HepG2 (cell line): ENCODE data around the gene CLIC5. TPM values are rescaled to one million over a fixed set of nuclear protein-coding genes. Genes with fewer than 3 reads are reported as not detected.

Experiments
- ATAC-seq: fragments of 200-7000 bp; cut with Tn5 transposase; 3 replicates; pipeline ENCODE4 v1.9.1; 2020; ENCODE audit warnings: mild to moderate bottlenecking, moderate library complexity
- BruUV-seq: library from RNA; stranded (reverse); fragments of 400-500 nt; replicated peaks from 2 replicates; lab custom pipeline; 2021; lab: Mats Ljungman, UMichigan
- CTCF ChIA-PET: fragments of 300-600 bp; formaldehyde crosslinking; extraction: SDS; loops from one replicate; lab custom pipeline; 2021; ENCODE audit warnings: low total read pairs, inconsistent platforms, low intra/inter-chr PET ratio; lab: Yijun Ruan, JAX
- POLR2A ChIA-PET: fragments of 350-600 bp; sonication (Branson Sonifier 250); formaldehyde crosslinking; loops from one replicate; lab custom pipeline; 2020; ENCODE audit warnings: antibody characterized with exemption, inconsistent platforms; lab: Yijun Ruan, JAX
- DNase-seq: peaks from one replicate; pipeline ENCODE4 v3.0.0-alpha.2; 2015; ENCODE audit warnings: low spot score
- FAIRE-seq: peaks from 3 replicates; lab custom pipeline; 2011; peaks lifted over from hg19 to GRCh38; lab: Jason Lieb, UNC
- H2AFZ ChIP-seq: one replicate; pipeline ENCODE4 v1.6.1; 2011; ENCODE audit warnings: low read length, inconsistent platforms
- H3K27ac ChIP-seq: fragments of 300-600 bp; 3 replicates; pipeline ENCODE4 v1.8.0; 2011; ENCODE audit warnings: mixed run types, mild to moderate bottlenecking, mixed read lengths, low read length, inconsistent platforms; ENCODE audit not compliant: insufficient read depth; ENCODE audit errors: extremely low read length
- H3K27me3 ChIP-seq, 2 experiments: fragments of 200-600 bp in 1 of 2; 2 replicates in 1 of 2; 3 replicates in 1 of 2; pipeline versions ENCODE4 v1.6.0 to v1.8.0; 2011; ENCODE audit warnings: low read length in 2 of 2, mild to moderate bottlenecking in 2 of 2, moderate library complexity in 2 of 2, inconsistent platforms in 1 of 2; ENCODE audit not compliant: insufficient read depth in 2 of 2, control insufficient read depth in 1 of 2
- H3K36me3 ChIP-seq, 2 experiments: fragments of 200-600 bp in 1 of 2; replicated peaks in 1 of 2; 2 replicates in 1 of 2; 3 replicates in 1 of 2; pipeline versions ENCODE4 v1.5.1 to v1.8.0; 2011; ENCODE audit warnings: low read length in 2 of 2, inconsistent platforms in 1 of 2; ENCODE audit not compliant: insufficient read depth in 2 of 2, control insufficient read depth in 1 of 2
- H3K4me1 ChIP-seq: 2 replicates; pipeline ENCODE4 v1.5.1; 2012; ENCODE audit warnings: low read length, inconsistent platforms; ENCODE audit not compliant: insufficient read depth
- H3K4me2 ChIP-seq: 2 replicates; pipeline ENCODE4 v1.6.0; 2011; ENCODE audit warnings: low read depth, low read length, inconsistent platforms
- H3K4me3 ChIP-seq, 3 experiments: fragments of 200-600 bp in 1 of 3; sonication (generic), shearing (Covaris generic) in 1 of 3; replicated peaks in 1 of 3; 2 replicates each; pipeline ENCODE4 v1.5.1; 2011 to 2016; ENCODE audit warnings: low read length in 3 of 3, inconsistent platforms in 2 of 3, low read depth in 2 of 3, mild to moderate bottlenecking in 2 of 3, control low read depth in 1 of 3, mixed read lengths in 1 of 3; ENCODE audit not compliant: insufficient read depth in 1 of 3
- H3K79me2 ChIP-seq: one replicate; pipeline ENCODE4 v1.6.1; 2011; ENCODE audit warnings: low read length, inconsistent platforms; ENCODE audit not compliant: insufficient read depth
- H3K9ac ChIP-seq: 2 replicates; pipeline ENCODE4 v1.6.0; 2011; ENCODE audit warnings: mild to moderate bottlenecking, low read depth, low read length, inconsistent platforms; ENCODE audit not compliant: insufficient read depth
- H3K9me3 ChIP-seq: 2 replicates; pipeline ENCODE4 v1.5.1; 2012; ENCODE audit warnings: mild to moderate bottlenecking, low read length
- H4K20me1 ChIP-seq: 2 replicates; pipeline ENCODE4 v1.6.0; 2011; ENCODE audit warnings: inconsistent platforms, mild to moderate bottlenecking, low read length, moderate library complexity; ENCODE audit not compliant: insufficient read depth
- AHR ChIP-seq: IDR thresholded peaks from 2 replicates; pipeline ENCODE4 v1.6.1; 2018; ENCODE audit warnings: missing genetic modification reagents, missing compliant biosample characterization
- MLLT10 ChIP-seq: sonication (generic); formaldehyde crosslinking; IDR thresholded peaks from 2 replicates; pipeline ENCODE4 v1.4.0; 2020; ENCODE audit warnings: missing genetic modification reagents
- NFKB2 ChIP-seq: sonication (generic); formaldehyde crosslinking; IDR thresholded peaks from 2 replicates; pipeline ENCODE4 v1.4.0; 2020; ENCODE audit warnings: missing genetic modification reagents, borderline replicate concordance
- RNF2 ChIP-seq: fragments of 450-650 bp; conservative IDR thresholded peaks from 2 replicates; pipeline ENCODE4 v1.6.1; 2016; ENCODE audit warnings: low read depth
- SPEN ChIP-seq: sonication (generic); formaldehyde crosslinking; IDR thresholded peaks from 2 replicates; pipeline ENCODE4 v1.5.1; 2020; ENCODE audit warnings: low read depth, mild to moderate bottlenecking, missing genetic modification reagents
- TBX3 ChIP-seq: fragments of 450-650 bp; IDR thresholded peaks from 2 replicates; pipeline ENCODE4 v1.6.1; 2017; ENCODE audit warnings: antibody characterized with exemption, mild to moderate bottlenecking, inconsistent platforms, borderline replicate concordance
- ZBTB44 ChIP-seq: sonication (generic); formaldehyde crosslinking; IDR thresholded peaks from 2 replicates; pipeline ENCODE4 v1.4.0; 2020; ENCODE audit warnings: missing genetic modification reagents
- ZFP36L2 ChIP-seq: sonication (generic); formaldehyde crosslinking; IDR thresholded peaks from 2 replicates; pipeline ENCODE4 v1.4.0; 2020; ENCODE audit warnings: missing genetic modification reagents
- ZNF770 ChIP-seq: sonication (generic); formaldehyde crosslinking; IDR thresholded peaks from 2 replicates; pipeline ENCODE4 v1.5.0; 2020; ENCODE audit warnings: mild to moderate bottlenecking, missing genetic modification reagents
- ZSCAN31 ChIP-seq: sonication (generic); formaldehyde crosslinking; IDR thresholded peaks from 2 replicates; pipeline ENCODE4 v1.5.0; 2020; ENCODE audit warnings: low read depth, mild to moderate bottlenecking, missing genetic modification reagents
- WGBS: methylation state at CpG from one replicate; pipeline ENCODE4 v1.1.6; 2017; ENCODE audit warnings: low lambda C conversion rate; 5-methylcytosine and 5-hydroxymethylcytosine counted together
- in situ Hi-C: cut with HindIII; loops from 2 replicates; pipeline ENCODE4 v1.10.0; 2017; ENCODE audit warnings: low pct_unique_long_range_greater_than_20kb; ENCODE audit not compliant: extremely low pct_ligation_motif_present
- intact Hi-C: fragments of 100-400 bp; cut with micrococcal nuclease; formaldehyde crosslinking; loops from one replicate; pipeline ENCODE4 v1.10.0; 2022; ENCODE audit not compliant: unreplicated experiment
- polyA plus RNA-seq, 8 experiments: library from polyadenylated mRNA; depleted of rRNA in 3 of 8; stranded (reverse) in 7 of 8; unstranded in 1 of 8; fragments of >200 nt; fragmentation: Illumina TruSeq in 4 of 8; extraction: Trizol in 4 of 8; gene quantifications; 2 replicates each; pipeline versions ENCODE4 v1.2.1 to v1.2.3, GENCODE V29; 2011 to 2016; ENCODE audit warnings: low read depth in 4 of 8, missing spikeins in 1 of 8, mixed read lengths in 1 of 8; ENCODE audit not compliant: insufficient read depth in 1 of 8
- total RNA-seq, 5 experiments: library from RNA; depleted of rRNA; stranded (reverse); fragments of >200 nt; fragmentation: Illumina TruSeq; extraction: Trizol; gene quantifications; 2 replicates each; pipeline ENCODE4 v1.2.3, GENCODE V29; 2016; ENCODE audit warnings: low read depth in 1 of 5

Gene CLIC5
- total and polyA plus RNA-seq, 2 of the 13 experiments (the other 11 are each of a cell fraction or from before 2014, with no cell fraction given) = not detected

- ChIA-PET CTCF (no interaction called here), POLR2A (no interaction called here)
- DNase-seq (no peak), FAIRE-seq (no peak), ATAC-seq (no peak)
- H3K4me3 ChIP-seq = no peak overlapping the region
- H3K4me1 ChIP-seq = no peaks in the 10 kb centered on the region
- 17% methylated on average over 7 of the region's 7 CpGs for WGBS
- no peaks in the 10 kb centered on the region for H3K79me2 ChIP-seq
- no peaks in the 10 kb centered on the region for H3K36me3 ChIP-seq
- H3K27me3 ChIP-seq = peaks cover 5 to 7% of the 10 kb centered on the region in 2 experiments; a peak in 3 of 5 replicates
- no peak overlapping the region for H2AFZ ChIP-seq
- BruUV-seq = no TSS peak
- TF ChIP-seq ZSCAN31 = no peak
- no peak for TF ChIP-seq ZFP36L2 (CRISPR knock-in tag)
- no peak for TF ChIP-seq ZBTB44 (CRISPR knock-in tag)
- TF ChIP-seq, all 625 proteins: peak for 0
- no peak overlapping the region for H3K27ac ChIP-seq
- no peaks in the 10 kb centered on the region for H3K9me3 ChIP-seq
- no peak overlapping the region for H3K4me2 ChIP-seq
- intact Hi-C loops (no loop called here), in situ Hi-C loops (no loop called here)
- H3K9ac ChIP-seq = no peak overlapping the region
- H4K20me1 ChIP-seq = no peaks in the 10 kb centered on the region; the same call in 1 of the 2 replicates
Observed at GRCh38 chr6:45933855-45934254, 81.8 kb downstream of the CLIC5 start.

GRCh38 chr6:45931232-45931631, 84.4 kb downstream of the CLIC5 start:
- DNase-seq (no peak), FAIRE-seq (no peak), ATAC-seq (no peak)
- Histone ChIP-seq H3K9ac (no peak overlapping the region), H3K79me2 (no peaks in the 10 kb centered on the region), H3K9me3 (no peaks in the 10 kb centered on the region), H3K27ac (no peak overlapping the region), H3K36me3 (no peaks in the 10 kb centered on the region), H3K27me3 (peaks cover 5 to 7% of the 10 kb centered on the region in 2 experiments; a peak in 3 of 5 replicates), H3K4me2 (no peak overlapping the region), H3K4me1 (no peaks in the 10 kb centered on the region), H3K4me3 (no peak overlapping the region), H4K20me1 (no peaks in the 10 kb centered on the region; the same call in 1 of the 2 replicates), H2AFZ (no peak overlapping the region)
- no TSS peak for BruUV-seq
- in situ Hi-C loops = no loop called here
- CTCF ChIA-PET = no interaction called here
- 29% methylated on average over 1 of the region's 1 CpG for WGBS
- POLR2A ChIA-PET = no interaction called here
- intact Hi-C loops = no loop called here
- no peak for TF ChIP-seq SPEN (CRISPR knock-in tag)
- no peak for TF ChIP-seq NFKB2 (CRISPR knock-in tag)
- TF ChIP-seq AHR = no peak
- no peak for TF ChIP-seq TBX3
- no peak for TF ChIP-seq ZNF770 (CRISPR knock-in tag)
- TF ChIP-seq RNF2 = no peak
- TF ChIP-seq MLLT10 (CRISPR knock-in tag) = no peak
